ENCODE results near the gene PSTPIP2. TPM values are rescaled to one million over a fixed set of nuclear protein-coding genes. Genes with fewer than 3 reads are reported as not detected.

The PSTPIP2 gene
- total RNA-seq, 1 donor from 2014 or later, result 9.6 TPM

DNA sequence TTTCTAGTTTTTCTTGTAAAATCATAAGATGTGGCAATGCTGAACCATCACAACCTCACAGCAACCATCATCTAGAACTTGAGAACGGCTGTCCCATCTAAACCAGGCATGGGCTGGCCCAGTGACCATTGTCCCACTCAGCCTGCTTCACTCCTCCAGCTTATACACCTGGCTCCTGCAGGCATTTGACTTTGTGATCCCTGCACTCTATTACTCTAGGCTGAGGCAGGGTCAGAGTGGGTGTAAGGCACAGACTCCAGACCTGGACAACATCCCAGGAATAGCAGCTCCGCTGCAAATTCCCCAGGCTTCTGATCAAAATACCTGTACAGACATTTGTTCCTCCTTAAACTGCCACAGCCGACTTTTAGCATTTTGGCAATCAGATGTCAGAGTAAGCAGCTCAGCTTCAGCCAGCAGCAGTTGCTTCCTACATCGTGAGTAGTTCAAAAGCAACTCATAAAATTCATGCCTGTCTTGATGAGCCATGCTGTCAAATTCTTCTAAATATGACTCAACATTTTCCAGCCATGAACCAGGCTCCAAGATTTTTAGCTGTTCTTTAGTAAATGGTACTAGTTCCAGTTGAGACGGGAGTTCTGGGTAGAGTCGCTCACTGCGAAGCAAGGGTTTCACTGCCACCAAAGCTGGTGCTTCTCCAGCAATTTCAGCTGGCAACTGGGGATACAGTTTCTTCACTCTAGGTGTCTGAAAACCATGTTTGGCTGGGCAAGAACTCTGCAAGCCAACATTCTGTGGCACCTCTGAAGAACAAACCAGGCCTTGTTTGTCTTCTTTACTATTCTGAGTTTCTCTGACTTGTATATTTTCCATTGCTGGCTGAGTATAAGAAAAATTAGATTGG is 117.8 kb downstream of the PSTPIP2 start:
- Mint-ChIP-seq H3K27me3 (no peaks in the 10 kb centered on the region), H3K9me3 (no peaks in the 10 kb centered on the region), H3K27ac (no peak overlapping the region), H3K4me3 (no peak overlapping the region), H3K4me1 (ENCODE audit: unreplicated experiment) (peaks cover 4% of the 10 kb centered on the region), H3K36me3 (peaks cover 33% of the 10 kb centered on the region)
- DNase-seq (ENCODE audit: extremely low spot score, unreplicated experiment), result no peak
- TF ChIP-seq, protein P1, sequence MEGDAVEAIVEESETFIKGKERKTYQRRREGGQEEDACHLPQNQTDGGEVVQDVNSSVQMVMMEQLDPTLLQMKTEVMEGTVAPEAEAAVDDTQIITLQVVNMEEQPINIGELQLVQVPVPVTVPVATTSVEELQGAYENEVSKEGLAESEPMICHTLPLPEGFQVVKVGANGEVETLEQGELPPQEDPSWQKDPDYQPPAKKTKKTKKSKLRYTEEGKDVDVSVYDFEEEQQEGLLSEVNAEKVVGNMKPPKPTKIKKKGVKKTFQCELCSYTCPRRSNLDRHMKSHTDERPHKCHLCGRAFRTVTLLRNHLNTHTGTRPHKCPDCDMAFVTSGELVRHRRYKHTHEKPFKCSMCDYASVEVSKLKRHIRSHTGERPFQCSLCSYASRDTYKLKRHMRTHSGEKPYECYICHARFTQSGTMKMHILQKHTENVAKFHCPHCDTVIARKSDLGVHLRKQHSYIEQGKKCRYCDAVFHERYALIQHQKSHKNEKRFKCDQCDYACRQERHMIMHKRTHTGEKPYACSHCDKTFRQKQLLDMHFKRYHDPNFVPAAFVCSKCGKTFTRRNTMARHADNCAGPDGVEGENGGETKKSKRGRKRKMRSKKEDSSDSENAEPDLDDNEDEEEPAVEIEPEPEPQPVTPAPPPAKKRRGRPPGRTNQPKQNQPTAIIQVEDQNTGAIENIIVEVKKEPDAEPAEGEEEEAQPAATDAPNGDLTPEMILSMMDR (conservative IDR thresholded peaks at IDR 0.05), result no peak

DNA sequence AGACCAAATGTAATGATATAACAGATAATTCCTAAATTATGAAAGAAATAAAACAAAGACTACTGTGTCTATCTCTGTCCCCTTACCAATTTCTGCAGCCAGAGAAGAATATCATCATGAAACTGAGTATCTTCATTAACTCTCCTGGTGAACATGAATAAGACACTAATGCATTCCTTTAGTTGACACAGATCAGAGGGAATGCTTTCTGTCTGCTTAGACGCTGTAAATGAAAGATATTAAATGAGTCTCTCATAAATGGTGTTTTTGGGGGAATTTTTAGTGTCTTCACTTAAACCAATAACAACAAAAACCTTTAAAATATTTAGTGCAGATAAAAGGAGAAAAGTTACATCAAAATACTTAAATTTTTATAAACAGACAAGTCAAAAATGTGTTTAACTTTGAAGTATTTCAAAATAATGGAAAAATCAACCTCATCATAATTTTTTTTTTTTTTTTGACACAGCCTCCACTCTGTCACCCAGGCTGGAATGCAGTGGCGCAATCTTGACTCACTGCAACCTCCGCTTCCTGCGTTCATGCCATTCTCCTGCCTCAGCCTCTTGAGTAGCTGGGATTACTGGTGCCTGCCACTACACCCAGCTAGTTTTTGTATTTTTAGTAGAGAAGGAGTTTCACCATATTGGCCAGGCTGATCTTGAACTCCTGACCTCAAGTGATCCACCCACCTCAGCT is 120.9 kb downstream of the PSTPIP2 start:
- Mint-ChIP-seq H3K4me1 (ENCODE audit: unreplicated experiment) (no peaks in the 10 kb centered on the region), H3K27ac (no peak overlapping the region), H3K4me3 (no peak overlapping the region), H3K36me3 (peaks cover 43% of the 10 kb centered on the region), H3K27me3 (no peaks in the 10 kb centered on the region), H3K9me3 (no peaks in the 10 kb centered on the region)
- TF ChIP-seq, protein P1 (conservative IDR thresholded peaks at IDR 0.05), result no peak
- DNase-seq (ENCODE audit: extremely low spot score, unreplicated experiment), result no peak

DNA sequence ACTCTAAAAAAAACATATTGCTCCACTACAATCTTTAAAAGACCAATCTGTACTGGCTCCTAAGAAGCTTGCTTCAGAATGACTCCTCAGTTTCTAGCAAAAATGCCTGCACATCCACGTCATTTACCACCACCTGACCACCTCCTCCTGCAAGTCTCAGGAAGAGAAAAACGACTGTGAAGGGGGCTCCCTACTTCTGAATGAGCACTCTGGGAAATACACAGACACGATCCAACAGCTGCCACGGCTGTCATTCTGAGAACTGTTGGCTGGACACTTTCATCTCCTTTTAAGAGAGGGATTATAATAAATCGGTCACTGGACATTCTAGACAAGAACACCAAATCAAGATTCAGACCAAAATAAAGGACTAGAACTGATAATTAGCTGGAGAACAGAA is 126.4 kb downstream of the PSTPIP2 start:
- Mint-ChIP-seq H3K27ac (no peak overlapping the region), H3K27me3 (no peaks in the 10 kb centered on the region), H3K36me3 (peaks cover 33% of the 10 kb centered on the region), H3K4me1 (ENCODE audit: unreplicated experiment) (no peaks in the 10 kb centered on the region), H3K4me3 (no peak overlapping the region), H3K9me3 (no peaks in the 10 kb centered on the region)
- DNase-seq (ENCODE audit: extremely low spot score, unreplicated experiment), result no peak
- TF ChIP-seq, protein P1 (conservative IDR thresholded peaks at IDR 0.05), result no peak

DNA sequence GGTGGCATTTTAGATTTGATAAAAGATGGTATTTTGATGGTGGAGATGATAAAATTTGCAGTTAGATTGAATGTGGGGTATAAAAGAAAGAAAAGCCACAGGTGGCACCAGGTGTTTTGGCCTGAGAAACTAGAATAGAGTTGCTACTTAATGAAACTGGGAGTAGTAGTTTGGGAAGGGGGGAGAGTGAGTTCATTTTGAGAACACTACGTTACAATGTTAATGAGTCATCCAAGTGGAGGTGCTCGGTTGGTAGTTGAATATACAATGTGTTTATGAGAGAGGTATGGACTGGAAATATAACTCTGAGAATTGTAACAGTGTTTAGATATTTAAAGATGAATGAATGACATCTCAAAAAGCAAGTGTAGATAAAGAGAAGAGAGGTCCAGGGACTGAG is 131.3 kb downstream of the PSTPIP2 start:
- no peaks in the 10 kb centered on the region for H3K9me3 Mint-ChIP-seq
- no peak overlapping the region for H3K4me3 Mint-ChIP-seq
- H3K4me1 Mint-ChIP-seq (ENCODE audit: unreplicated experiment), result no peaks in the 10 kb centered on the region
- no peak overlapping the region for H3K27ac Mint-ChIP-seq
- H3K27me3 Mint-ChIP-seq, result no peaks in the 10 kb centered on the region
- peaks cover 37% of the 10 kb centered on the region for H3K36me3 Mint-ChIP-seq
- TF ChIP-seq, protein P1 (conservative IDR thresholded peaks at IDR 0.05), result no peak
- no peak for DNase-seq (ENCODE audit: extremely low spot score, unreplicated experiment)

DNA sequence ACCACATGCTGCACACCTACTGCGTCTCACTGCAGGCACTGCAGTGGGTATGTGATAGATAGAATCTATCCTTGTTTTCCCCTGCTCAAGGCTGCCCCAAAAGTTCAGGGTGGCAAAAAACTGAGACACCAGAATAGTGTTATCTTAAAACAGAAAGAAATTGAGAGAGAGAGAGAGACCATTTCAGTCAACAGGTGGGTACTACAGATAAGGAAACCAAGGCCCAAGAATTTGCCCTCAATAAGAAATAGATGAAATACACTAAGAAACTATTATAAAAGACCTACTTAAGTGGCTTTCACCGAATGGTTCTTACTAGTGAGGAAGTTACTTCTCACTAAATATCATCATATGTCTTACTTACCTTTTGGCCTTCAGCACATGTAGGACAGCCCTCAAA is 132.8 kb downstream of the PSTPIP2 start:
- Mint-ChIP-seq H3K36me3 (peaks cover 37% of the 10 kb centered on the region), H3K9me3 (no peaks in the 10 kb centered on the region), H3K27ac (no peak overlapping the region), H3K4me1 (ENCODE audit: unreplicated experiment) (no peaks in the 10 kb centered on the region), H3K4me3 (no peak overlapping the region), H3K27me3 (no peaks in the 10 kb centered on the region)
- TF ChIP-seq, protein P1 (conservative IDR thresholded peaks at IDR 0.05), result no peak
- DNase-seq (ENCODE audit: extremely low spot score, unreplicated experiment), result no peak

All from type B pancreatic cell (in vitro differentiated cells).